ENCODE measurements around the gene PIGU.
A peak's percentile ranks its signal among the peaks of the same experiment; 100 is the strongest.
"Not testable (repeated sequence)": the region's sequence is repeated elsewhere in the genome, so short reads cannot be mapped to it uniquely, and the experiment has no call there.

The PIGU gene

DNA sequence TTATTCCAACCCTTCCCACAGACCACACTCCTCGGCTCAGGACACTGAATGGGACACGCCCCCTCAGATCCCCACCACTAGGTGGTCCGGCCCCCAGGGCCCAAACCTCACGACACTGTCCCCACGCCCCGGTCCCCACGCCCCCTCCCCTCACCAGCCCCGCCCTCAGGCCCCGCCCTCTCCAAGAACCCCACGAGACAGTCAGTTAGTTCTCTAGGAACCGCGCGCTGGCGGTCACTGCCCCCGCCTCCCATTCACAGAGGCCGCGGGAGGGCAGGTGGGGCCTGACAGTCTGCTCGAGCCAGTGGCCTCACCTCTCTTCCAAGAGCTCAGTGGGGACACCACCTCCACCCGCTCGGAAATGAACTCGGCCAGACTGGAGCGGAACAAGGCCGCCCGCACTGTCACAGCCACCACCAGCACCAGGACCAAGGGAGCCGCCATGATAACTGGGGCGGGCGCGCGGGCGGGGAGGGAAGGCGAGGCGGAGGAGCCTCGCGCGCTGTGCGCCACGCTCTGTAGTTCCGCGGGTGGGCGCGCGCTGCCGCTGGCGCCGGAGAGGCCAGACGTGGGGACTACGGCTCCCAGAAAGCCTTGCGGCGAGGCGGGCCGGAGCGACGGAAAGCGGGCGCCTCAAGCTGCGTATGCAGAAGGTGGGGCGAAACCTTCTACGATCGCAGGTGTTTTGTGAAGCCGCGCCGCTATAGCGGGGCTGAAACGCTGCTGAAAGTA is at the start of gene PIGU:
Gene PIGU, minus strand, starts transcription at position 451 of the 732 bp plus-strand sequence. Its CDS starts 7 bp downstream, at position 444.
- no peaks in the 10 kb centered on the region for H3K9me3 Mint-ChIP-seq
- H3K27ac Mint-ChIP-seq, result peak within 1 kb of the TSS; percentile 97
- peak; percentile 98 for ATAC-seq

GRCh38 chr20:34724172-34724571 is 47.3 kb upstream of the PIGU start:
- ATAC-seq (no peak), DNase-seq (no peak)
- H3K9me3 Mint-ChIP-seq, result no peaks in the 10 kb centered on the region

More for the DNA sequence above, at the start of gene PIGU:
- H3K4me3 Mint-ChIP-seq, result peak within 1 kb of the TSS; percentile 93
- H3K27me3 Mint-ChIP-seq, result no peaks in the 10 kb centered on the region
- peak; percentile 95 to 97 for DNase-seq
- H3K4me1 Mint-ChIP-seq, result peaks cover 32% of the 10 kb centered on the region

DNA sequence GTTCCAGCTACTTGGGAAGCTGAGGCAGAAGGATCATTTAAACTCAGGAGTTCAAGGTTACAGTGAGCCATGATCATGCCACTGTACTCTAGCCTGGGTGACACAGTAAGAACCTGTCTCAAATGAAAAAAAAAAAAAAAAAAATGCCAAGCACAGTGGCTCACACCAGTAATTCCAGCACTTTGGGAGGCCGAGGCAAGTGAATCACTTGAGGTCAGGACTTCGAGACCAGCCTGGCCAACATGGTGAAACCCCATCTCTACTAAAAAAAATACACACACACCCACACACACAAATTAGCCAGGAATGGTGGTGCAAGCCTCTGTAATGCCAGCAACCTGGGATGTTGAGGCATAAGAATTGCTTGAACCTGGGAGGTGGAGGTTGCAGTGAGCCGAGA is 45.7 kb upstream of the PIGU start:
- not testable (repeated sequence) for H3K9me3 Mint-ChIP-seq, DNase-seq, H3K27ac Mint-ChIP-seq, ATAC-seq, H3K27me3 Mint-ChIP-seq, H3K4me3 Mint-ChIP-seq
- peaks cover 18% of the 10 kb centered on the region for H3K4me1 Mint-ChIP-seq

More at GRCh38 chr20:34724172-34724571, 47.3 kb upstream of the PIGU start:
- H3K27ac Mint-ChIP-seq, result no peak overlapping the region
- H3K4me1 Mint-ChIP-seq, result peaks cover 18% of the 10 kb centered on the region
- no peaks in the 10 kb centered on the region for H3K27me3 Mint-ChIP-seq
- H3K4me3 Mint-ChIP-seq, result no peak overlapping the region

- Mint-ChIP-seq H3K9me3 (no peaks in the 10 kb centered on the region), H3K4me1 (peaks cover 18% of the 10 kb centered on the region), H3K27ac (no peak overlapping the region), H3K27me3 (no peaks in the 10 kb centered on the region), H3K4me3 (no peak overlapping the region)
- DNase-seq (no peak), ATAC-seq (no peak)
These were observed 43.4 kb upstream of the PIGU start for GRCh38 chr20:34720266-34720665.

DNA sequence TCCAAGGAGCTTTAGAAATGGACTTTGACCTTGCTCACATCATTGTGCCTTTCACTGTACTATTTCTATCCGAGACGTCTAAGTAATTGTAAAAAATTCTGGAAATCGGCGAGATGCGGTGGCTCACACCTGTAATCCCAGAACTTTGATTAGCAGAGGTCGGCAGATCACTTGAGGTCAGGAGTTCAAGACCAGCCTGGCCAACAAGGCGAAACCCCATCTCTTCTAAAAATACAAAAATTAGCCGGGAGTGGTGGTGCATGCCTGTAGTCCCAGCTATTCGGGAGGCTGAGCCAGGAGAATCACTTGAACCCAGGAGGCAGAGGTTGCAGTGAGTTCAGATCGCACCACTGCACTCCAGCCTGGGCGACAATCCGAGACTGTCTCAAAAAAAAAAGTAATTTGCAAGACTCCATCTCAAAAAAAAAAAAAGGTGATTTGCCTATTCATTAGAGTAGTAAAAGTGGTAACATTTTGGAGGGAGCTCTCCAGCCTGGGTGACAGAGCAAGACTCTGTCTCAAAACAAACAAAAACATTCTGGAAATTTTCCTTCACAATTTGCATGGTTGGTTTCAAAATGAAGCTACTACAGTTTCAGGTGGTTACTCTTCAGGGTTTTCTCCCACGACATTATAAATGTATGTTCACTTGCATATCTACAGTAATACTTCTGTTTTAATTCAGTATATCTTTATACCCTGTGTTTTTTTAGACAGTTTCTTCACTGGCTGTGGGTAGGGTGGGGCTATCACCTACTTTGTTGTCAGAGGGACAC is 42.5 kb upstream of the PIGU start:
- not testable (repeated sequence) for H3K9me3 Mint-ChIP-seq, H3K27me3 Mint-ChIP-seq, DNase-seq
- ATAC-seq, result peak; percentile 91
- peak overlapping the region in 1 of 2 donors; percentile 76 for H3K27ac Mint-ChIP-seq
- H3K4me3 Mint-ChIP-seq, result peak overlapping the region in 1 of 2 donors; percentile 15
- peaks cover 18% of the 10 kb centered on the region for H3K4me1 Mint-ChIP-seq

DNA sequence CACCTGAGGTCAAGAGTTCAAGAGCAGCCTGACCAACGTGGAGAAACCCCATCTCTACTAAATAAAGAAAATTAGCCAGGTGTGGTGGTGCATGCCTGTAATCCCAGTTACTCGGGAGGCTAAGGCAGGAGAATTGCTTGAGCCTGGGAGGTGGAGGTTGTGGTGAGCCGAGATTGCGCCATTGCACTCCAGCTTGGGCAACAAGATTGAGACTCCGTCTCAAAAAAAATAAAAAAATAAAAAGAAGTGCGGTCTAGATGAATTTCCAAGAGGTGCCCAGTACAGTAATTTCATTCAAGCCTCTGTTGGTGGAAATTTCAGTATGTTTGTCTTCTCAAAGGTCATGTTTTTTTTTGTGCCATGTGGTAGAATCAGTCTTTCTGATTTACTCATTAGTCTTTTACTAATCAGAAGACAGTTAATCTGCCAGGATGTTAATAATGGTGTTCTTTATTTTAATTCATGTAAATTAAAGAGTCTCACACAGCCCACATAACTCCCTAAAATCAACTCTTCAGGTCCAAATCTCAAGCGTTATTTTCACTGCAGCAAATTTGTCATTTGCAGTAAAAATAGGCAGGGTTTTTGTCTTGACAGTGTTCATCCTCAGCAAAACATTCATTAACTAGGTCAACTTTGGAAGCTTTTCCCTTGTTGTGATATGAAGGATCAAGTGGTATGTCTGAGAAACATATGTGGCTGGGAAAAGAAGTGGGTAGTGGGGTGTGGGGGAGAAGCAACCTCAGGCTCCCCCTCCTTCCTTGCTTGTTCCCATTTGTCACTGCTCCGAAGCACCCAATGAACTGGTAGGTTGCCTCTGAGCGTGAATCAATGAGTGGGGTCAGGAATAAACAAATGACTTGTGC is 40.6 kb upstream of the PIGU start:
- Mint-ChIP-seq H3K27ac (no peak overlapping the region), H3K4me3 (no peak overlapping the region), H3K9me3 (no peaks in the 10 kb centered on the region), H3K4me1 (peaks cover 26% of the 10 kb centered on the region), H3K27me3 (no peaks in the 10 kb centered on the region)
- no peak for DNase-seq
- no peak for ATAC-seq

DNA sequence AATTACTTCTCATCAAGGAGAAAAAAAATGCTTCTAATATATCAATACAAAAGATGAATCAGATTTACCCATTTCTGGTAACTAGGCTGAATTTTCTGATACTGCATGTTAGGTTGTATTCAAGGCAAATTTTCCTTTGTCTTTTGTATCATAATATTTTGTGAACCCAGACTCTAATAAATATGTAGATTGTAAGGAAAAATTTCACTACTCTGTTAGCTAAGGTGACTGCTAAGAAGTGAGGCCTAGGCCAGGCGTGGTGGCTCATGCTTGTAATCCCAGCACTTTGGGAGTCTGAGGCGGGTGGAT is 40.0 kb upstream of the PIGU start:
- no peaks in the 10 kb centered on the region for H3K27me3 Mint-ChIP-seq

DNA sequence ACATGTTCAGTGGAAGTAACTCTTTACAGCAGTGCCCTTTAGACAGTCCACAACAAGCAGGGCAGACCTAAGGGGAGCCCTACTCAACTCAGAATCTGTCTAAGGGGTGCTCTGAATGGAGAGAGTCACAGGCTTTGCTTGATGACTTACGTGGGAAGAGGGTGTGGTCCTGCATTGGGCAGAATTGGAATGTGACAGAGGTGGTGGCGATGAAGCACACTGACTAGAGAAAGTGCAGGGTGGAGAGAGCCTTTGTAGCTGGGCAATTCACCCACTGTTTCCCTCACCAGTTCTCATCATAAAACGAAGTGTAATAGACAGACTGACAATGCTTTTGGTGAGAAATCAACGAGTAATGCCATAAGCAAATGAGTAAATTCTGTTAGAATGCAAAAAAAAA is 38.5 kb upstream of the PIGU start:
- Mint-ChIP-seq H3K9me3 (no peaks in the 10 kb centered on the region), H3K27me3 (peaks cover 5% of the 10 kb centered on the region), H3K4me1 (peaks cover 23% of the 10 kb centered on the region), H3K27ac (no peak overlapping the region), H3K4me3 (no peak overlapping the region)
- no peak for ATAC-seq
- no peak for DNase-seq

More for the DNA sequence above, 40.0 kb upstream of the PIGU start:
- H3K9me3 Mint-ChIP-seq, result no peaks in the 10 kb centered on the region
- DNase-seq (no peak), ATAC-seq (no peak)
- no peak overlapping the region for H3K27ac Mint-ChIP-seq
- H3K4me1 Mint-ChIP-seq, result peaks cover 26% of the 10 kb centered on the region
- no peak overlapping the region for H3K4me3 Mint-ChIP-seq

- H3K27me3 Mint-ChIP-seq, H3K4me3 Mint-ChIP-seq, ATAC-seq, H3K27ac Mint-ChIP-seq, H3K9me3 Mint-ChIP-seq, DNase-seq: not testable (repeated sequence)
- peaks cover 18% of the 10 kb centered on the region for H3K4me1 Mint-ChIP-seq
These were observed 37.1 kb upstream of the PIGU start for GRCh38 chr20:34713944-34714515.

DNA sequence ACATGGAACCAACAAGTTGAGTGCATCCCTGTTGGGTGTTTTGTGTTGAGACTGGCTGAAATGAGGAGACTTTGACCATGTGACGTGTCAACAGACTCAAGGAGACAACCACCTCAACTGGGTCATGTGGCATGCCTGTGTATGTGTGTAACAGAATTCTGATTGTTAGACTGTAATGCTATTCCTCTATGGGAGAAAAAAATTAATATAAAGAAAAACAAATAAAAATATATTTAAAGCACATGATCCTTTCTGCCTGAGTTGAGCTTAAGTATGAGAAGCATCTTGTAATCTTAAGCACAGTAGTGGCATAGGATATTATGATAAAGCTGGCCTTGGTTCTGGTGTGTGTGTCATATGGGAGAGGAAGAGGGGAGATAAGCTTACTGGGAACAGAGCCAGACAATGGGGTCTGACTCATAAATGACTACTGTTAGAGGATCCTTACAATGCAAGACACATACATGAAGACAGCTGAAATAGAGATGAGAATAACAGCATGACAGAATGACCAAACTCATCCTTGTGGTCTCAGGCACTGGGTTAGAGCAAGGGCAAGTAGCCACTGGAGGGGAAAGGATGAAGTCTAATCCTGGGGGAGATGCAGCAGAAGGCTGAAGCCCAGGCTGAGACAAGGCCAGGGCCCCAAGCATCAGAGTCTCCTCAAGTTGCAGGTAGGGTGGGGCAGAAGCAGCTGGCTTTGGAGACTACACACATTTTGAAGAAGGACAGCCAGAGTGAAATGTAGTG is 36.5 kb upstream of the PIGU start:
- ATAC-seq, result no peak
- Mint-ChIP-seq H3K9me3 (no peaks in the 10 kb centered on the region), H3K27ac (peak overlapping the region in 1 of 2 donors; percentile 35), H3K4me3 (no peak overlapping the region), H3K4me1 (peaks cover 23% of the 10 kb centered on the region), H3K27me3 (peaks cover 8% of the 10 kb centered on the region)
- DNase-seq, result no peak

GRCh38 chr20:34712525-34713192 is 35.8 kb upstream of the PIGU start:
- no peak for ATAC-seq
- peaks cover 8% of the 10 kb centered on the region for H3K27me3 Mint-ChIP-seq
- H3K4me3 Mint-ChIP-seq, result no peak overlapping the region

GRCh38 chr20:34711813-34712430 is 35.0 kb upstream of the PIGU start:
- peak overlapping the region in 1 of 2 donors; percentile 23 for H3K27ac Mint-ChIP-seq
- no peak overlapping the region for H3K4me3 Mint-ChIP-seq
- H3K4me1 Mint-ChIP-seq, result peaks cover 26% of the 10 kb centered on the region
- DNase-seq, result no peak
- no peaks in the 10 kb centered on the region for H3K9me3 Mint-ChIP-seq
- peaks cover 8% of the 10 kb centered on the region for H3K27me3 Mint-ChIP-seq
- no peak for ATAC-seq

More at GRCh38 chr20:34712525-34713192, 35.8 kb upstream of the PIGU start:
- Mint-ChIP-seq H3K4me1 (peaks cover 26% of the 10 kb centered on the region), H3K9me3 (no peaks in the 10 kb centered on the region), H3K27ac (no peak overlapping the region)
- DNase-seq, result no peak

DNA sequence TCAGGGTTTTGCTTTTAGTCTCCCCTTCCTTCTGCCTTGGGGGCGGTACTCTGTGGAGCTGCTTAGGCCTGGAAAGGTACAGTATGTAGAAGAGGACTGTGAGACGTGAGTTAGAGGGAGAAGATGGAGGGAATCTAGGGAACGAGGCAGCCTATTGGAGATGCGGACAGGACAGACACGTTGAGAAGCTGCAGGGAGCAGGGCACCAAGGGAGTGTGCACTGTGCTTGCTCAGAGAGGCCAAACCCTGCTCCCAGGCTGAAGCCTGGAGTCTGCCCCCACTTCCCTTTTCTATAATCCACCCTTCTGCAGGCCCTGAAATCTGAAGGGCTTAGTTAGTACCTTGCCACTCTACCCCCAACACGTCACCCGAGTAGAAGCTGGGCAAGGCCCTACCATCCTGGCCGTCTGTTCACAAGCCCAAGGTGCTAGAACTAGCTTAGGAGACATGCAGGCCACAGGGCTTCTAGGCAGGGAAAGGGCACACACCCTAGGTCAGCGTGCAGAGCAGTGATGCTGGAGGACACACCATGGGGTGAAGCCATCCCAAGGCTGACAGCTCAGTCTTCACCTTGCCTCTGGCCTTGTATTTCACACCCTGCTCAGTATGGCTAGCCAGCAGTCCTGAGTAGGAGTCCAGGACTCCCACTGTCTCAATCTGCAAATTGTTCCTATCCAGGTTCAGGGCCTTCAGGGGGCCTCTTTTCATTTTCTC is 34.1 kb upstream of the PIGU start:
- DNase-seq (no peak), ATAC-seq (no peak)
- peaks cover 26% of the 10 kb centered on the region for H3K4me1 Mint-ChIP-seq
- no peaks in the 10 kb centered on the region for H3K9me3 Mint-ChIP-seq
- peak overlapping the region in 1 of 2 donors; percentile 30 for H3K27ac Mint-ChIP-seq
- peak overlapping the region; percentile 79 to 87 for H3K4me3 Mint-ChIP-seq
- H3K27me3 Mint-ChIP-seq, result peaks cover 8% of the 10 kb centered on the region

Measured in stimulated activated naive CD8-positive, alpha-beta T cell treated with anti-CD3 and anti-CD28 coated beads, Interleukin-15, amount 100 ng/mL, for 72 hours (primary cell).